Forelimb muscle (tissue), 1 donor: ENCODE data around the gene ASMTL. TPM values are rescaled to one million over a fixed set of nuclear protein-coding genes. Genes with fewer than 3 reads are reported as not detected.

Source experiments
- polyA plus RNA-seq: library from polyadenylated mRNA; unstranded; fragments of 120-200 nt; gene quantifications from one replicate; pipeline ENCODE4 v1.2.1, GENCODE V29; 2013; ENCODE audit not compliant: insufficient read length

The ASMTL gene
- polyA plus RNA-seq, 1 donor, result 17.8 TPM

Other genes starting within 250 kb of the ASMTL start
- 0.08 TPM for gene CRLF2, start 240.3 kb downstream of the ASMTL start, polyA plus RNA-seq
- gene CSF2RA, start 184.1 kb downstream of the ASMTL start, polyA plus RNA-seq, result 3.0 TPM
- gene IL3RA, start 116.1 kb downstream of the ASMTL start, polyA plus RNA-seq, result 18.7 TPM
- gene SLC25A6, start 60.8 kb downstream of the ASMTL start, polyA plus RNA-seq, result 449 TPM
- 0.51 TPM for gene P2RY8, start 84.3 kb upstream of the ASMTL start, polyA plus RNA-seq
- gene AKAP17A, start 138.7 kb upstream of the ASMTL start, polyA plus RNA-seq, result 26.7 TPM
- gene ASMT, start 162.2 kb upstream of the ASMTL start, polyA plus RNA-seq, result not detected